Fibroblast of skin of abdomen (primary cell): ENCODE measurements around the gene GPR137B.
"Not testable (repeated sequence)": the region's sequence is repeated elsewhere in the genome, so short reads cannot be mapped to it uniquely, and the experiment has no call there.

ENCODE experiments used
- DNase-seq: peaks from one replicate; pipeline ENCODE4 v3.0.0-alpha.2; 2013

Gene GPR137B

GRCh38 chr1:236144446-236145150, 2.3 kb downstream of the GPR137B start:
- no peak for DNase-seq

DNA sequence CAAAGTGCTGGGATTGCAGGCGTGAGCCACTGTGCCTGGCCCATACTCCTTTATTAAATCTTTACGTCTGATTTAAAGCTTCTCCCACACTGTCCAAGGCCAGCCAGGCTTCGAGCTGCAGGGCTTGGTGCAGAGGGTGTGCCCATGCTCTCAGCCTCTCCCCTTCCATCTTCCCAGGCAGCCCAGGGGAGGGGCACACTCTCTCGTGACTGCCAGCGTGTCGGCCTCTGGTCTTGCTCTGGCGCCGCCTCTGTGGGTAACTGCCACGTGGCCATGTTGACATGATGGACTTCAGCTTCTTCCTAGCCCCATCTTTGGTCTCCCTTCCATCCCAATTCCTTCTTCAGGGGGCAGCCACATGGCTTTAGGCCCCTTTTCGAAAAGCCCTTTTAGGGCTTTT, 4.7 kb downstream of the GPR137B start:
- DNase-seq: no peak

- no peak for DNase-seq
These were observed 5.5 kb downstream of the GPR137B start for GRCh38 chr1:236147521-236148469.

GRCh38 chr1:236148470-236148845, 6.1 kb downstream of the GPR137B start:
- DNase-seq: peak; percentile 47

- no peak for DNase-seq
These were observed 6.8 kb downstream of the GPR137B start for GRCh38 chr1:236149003-236149595.

GRCh38 chr1:236149696-236150228, 7.4 kb downstream of the GPR137B start:
- DNase-seq: no peak

- DNase-seq: no peak
These were observed 8.1 kb downstream of the GPR137B start for GRCh38 chr1:236150311-236150955.

GRCh38 chr1:236150986-236151385, 8.6 kb downstream of the GPR137B start:
- DNase-seq: no peak

GRCh38 chr1:236151739-236152424, 9.5 kb downstream of the GPR137B start:
- DNase-seq: no peak

- DNase-seq: no peak
These were observed 11.8 kb downstream of the GPR137B start for GRCh38 chr1:236154126-236154525.

DNA sequence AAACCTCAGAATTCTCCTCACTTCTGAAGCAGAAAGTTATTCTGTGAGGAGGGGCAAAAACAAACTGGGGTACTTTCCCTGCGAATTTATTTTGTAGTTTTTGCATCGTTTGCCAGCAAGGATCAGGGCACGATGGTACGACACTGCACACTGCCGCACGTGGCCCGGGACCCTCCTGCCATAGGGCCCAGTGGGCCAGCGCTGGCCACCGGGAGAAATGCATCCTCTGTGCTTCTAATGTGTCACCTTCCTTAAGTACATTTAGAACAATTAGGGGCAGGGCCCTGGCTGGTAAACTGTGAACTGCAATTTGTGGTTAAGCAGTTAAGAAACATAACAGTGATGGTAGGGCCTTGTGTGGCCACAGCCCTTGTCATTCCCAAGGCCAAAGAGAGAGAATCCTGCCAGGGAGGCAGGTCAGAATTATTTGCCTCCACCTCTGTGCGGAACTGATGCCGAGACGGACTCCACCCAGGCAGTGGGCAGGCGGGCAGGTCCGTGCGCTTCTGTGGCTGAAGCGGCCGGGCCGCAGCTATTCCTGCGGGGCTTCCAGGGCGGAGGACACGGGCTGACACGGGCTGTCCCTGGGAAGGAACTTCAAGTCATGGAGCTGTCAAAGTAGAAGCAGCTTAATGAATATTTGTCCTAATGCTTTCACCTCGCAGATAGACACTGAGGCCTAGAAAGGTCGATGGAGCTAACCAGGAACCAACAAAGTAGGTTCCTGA, 12.5 kb downstream of the GPR137B start:
- DNase-seq: no peak

DNA sequence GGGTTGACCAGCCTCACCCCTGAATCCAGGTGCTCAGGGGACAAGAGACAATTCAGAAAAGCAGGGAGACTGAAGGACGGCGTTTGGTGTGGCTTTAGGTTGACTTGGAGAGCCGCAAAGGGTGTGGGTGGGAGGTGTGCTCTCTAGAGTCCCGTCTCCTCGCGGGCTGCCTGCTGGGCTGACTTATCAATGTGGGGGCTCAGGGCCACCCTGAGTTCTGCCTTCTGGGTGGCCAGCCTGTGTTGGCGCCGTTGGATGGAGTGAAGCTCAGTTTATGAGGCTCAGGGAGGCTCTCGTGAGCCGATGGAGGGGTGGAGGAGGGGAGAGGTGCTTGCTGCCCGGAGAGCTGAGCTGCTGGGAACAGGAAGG, 13.0 kb downstream of the GPR137B start:
- DNase-seq: no peak

- no peak for DNase-seq
These were observed 13.6 kb downstream of the GPR137B start for GRCh38 chr1:236155841-236156503.

GRCh38 chr1:236156512-236157208, 14.3 kb downstream of the GPR137B start:
- DNase-seq: no peak

DNA sequence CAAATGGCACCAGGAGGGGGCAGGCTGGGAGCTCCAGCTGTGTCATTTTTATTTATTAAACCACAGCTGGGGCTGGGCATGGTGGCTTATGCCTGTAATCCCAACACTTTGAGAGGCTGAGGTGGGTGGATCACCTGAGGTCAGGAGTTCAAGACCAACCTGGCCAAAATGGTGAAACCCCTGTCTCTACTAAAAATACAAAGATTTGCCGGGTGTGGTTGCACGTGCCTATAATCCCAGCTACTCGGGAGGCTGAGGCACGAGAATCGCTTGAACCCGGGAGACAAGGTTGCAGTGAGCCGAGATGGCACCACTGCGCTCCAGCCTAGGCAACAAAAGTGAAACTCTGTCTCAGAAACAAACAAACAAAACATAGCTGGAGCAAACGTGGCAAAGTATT, 15.7 kb downstream of the GPR137B start:
- not testable (repeated sequence) for DNase-seq

GRCh38 chr1:236158719-236159118, 16.4 kb downstream of the GPR137B start:
- no peak for DNase-seq

DNA sequence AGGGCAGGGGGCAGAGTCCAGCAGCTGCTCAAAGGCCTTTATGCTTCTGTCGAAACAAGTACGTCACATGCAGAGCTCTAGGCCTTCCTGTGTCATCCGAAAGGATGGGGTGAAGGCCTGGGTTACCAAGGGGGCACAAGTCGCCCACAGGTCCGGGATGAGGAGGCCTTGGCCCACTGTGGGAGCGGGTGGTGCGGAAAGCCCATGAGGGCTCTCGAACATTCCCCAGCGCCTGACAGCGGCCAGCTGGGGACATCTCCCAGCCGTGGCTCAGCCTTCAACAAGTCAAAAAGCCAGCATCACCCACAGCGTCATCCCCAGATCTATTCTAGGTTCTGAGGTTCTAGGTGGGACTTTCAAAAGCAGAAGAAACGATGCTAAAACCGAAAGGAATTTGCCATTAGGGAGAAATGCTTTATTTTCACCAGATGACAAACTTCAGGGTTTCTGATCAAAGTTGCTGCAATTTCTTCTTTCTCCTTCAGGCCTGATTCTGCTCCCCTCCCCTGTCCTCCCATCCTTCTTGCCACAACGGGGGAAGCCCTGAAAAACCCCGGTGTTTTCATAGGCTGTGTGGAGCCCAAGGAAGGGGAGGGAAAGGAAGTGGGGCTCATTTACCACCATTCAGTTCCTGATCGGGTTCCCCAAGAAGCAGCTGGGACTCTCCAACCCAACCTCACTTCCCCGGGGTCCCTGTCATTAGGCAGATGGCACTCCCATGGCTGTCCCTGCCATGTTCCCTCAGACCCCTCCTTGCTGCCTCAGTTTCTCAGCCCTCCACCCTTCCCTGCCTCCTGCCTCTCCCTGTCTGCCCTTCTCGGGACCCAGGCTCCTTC, 17.6 kb downstream of the GPR137B start:
- DNase-seq: no peak

DNA sequence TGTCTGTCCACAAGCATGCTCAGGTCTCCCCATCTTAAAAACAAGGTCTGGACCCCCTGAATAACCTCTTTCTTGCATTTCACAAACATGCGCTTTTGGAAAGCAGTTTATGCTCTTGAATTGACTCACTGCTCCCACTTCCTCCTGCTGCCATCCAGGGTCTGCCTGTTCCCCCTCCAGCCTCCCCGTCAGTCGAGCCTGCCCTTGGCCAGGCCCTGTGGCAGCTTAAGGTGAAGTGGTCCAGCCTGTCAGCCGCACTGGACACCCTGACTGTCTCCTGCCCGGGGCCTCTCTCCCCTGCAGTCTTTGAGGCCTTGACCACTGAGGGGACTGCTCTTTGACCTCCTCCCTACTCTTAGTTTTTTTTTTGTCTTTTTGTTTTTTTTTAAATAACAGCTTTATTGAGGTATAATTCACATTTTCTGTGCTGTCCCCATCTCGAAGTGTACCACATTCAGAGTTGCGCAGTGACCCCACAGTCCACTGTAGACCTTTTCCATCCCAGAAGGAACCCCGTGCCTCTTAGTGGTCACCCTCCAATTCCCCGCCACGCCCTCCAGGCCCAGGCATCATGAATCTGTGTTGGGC, 18.3 kb downstream of the GPR137B start:
- DNase-seq: no peak

- DNase-seq: no peak
These were observed 18.9 kb downstream of the GPR137B start for GRCh38 chr1:236161230-236161629.
